ENCODE measurements around the gene CACNA2D3.

The CACNA2D3 gene

DNA sequence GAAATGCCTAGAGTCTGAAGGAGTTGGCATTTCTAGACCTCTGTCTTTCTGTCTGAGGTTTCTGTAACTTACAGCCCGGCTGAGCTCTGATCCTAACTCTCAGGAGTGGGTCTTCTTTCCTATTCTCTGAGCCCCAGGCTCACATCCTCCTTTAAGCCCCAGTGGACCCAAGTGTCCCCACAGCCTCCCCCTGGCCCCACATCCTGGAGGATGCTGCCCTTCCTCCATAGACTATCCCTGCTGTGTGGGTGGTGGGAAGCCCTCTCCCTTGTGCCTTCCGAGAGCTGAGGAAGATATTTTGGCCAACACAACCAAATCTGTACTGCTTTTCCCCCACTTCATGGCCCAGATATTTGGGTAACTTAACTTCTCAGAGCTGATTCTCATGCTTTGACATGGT lies 654.2 kb downstream of the CACNA2D3 start:
- TF ChIP-seq, protein P1, sequence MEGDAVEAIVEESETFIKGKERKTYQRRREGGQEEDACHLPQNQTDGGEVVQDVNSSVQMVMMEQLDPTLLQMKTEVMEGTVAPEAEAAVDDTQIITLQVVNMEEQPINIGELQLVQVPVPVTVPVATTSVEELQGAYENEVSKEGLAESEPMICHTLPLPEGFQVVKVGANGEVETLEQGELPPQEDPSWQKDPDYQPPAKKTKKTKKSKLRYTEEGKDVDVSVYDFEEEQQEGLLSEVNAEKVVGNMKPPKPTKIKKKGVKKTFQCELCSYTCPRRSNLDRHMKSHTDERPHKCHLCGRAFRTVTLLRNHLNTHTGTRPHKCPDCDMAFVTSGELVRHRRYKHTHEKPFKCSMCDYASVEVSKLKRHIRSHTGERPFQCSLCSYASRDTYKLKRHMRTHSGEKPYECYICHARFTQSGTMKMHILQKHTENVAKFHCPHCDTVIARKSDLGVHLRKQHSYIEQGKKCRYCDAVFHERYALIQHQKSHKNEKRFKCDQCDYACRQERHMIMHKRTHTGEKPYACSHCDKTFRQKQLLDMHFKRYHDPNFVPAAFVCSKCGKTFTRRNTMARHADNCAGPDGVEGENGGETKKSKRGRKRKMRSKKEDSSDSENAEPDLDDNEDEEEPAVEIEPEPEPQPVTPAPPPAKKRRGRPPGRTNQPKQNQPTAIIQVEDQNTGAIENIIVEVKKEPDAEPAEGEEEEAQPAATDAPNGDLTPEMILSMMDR (IDR thresholded peaks at IDR 0.05; ENCODE audit: insufficient read depth, low read depth, low read length, missing control alignments): no peak
- no peak overlapping the region for H3K4me3 ChIP-seq (ENCODE audit: low read length)
- DNase-seq (ENCODE audit: low read depth): no peak

DNA sequence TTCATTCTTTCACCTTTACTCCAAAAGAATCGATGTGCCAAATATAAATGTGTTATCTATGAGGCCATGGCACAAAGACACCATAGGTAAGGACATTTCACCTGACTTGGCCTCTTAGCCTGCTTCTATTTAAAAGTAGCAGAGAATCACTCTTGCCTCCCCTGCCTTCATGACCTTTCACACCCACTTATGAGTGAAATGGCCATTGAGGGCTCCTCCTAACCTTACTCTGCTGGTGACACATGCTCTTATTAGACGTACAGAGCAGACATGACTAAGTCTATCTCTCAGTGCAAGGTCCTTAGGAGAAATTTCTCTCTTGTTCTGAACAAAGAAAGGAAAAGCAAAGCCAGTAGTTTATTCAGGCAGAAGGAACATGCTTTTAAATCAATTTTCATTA lies 654.8 kb downstream of the CACNA2D3 start:
- TF ChIP-seq, protein P1 (IDR thresholded peaks at IDR 0.05; ENCODE audit: insufficient read depth, low read depth, low read length, missing control alignments): no peak
- no peak for DNase-seq (ENCODE audit: low read depth)
- H3K4me3 ChIP-seq (ENCODE audit: low read length): no peak overlapping the region

DNA sequence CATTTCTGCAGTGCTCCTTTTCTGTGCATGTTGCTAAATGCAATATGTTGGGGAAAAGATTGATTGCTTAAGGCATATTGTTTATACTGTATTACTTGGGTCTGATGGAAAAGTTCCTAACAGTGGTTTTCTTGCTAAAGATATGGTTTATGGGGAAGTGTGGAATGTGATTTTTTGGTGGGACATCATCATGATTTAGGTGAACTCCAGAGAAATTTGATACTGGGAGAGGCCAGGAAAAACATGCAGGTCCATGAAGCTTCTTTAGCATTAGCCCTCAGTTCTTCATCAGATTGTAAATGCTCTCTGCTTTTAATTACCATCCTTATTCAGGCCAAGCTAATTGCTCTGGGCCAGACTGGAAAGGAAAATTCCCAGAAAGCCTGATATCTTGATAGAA lies 658.0 kb downstream of the CACNA2D3 start:
- no peak overlapping the region for H3K4me3 ChIP-seq (ENCODE audit: low read length)
- no peak for DNase-seq (ENCODE audit: low read depth)
- TF ChIP-seq, protein P1 (IDR thresholded peaks at IDR 0.05; ENCODE audit: insufficient read depth, low read depth, low read length, missing control alignments): no peak

DNA sequence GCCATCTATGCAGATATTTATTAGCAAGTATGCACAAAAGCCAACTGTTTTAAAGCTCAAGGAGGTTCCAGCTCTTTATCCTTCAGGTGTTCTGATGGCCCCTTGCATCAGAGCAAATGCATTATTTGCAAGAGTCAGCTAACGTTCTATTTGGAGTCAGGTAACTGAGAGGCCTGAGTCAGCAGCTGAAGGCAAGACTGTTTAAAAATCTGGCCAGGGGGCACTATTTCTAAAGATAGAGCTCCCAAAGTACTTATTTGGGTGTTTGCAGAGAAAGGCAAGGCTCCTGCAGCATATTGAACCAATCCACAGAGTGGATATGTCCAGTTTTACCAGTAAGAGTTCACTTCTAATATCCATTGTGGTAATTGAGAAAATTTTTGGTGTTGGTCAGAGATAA lies 659.4 kb downstream of the CACNA2D3 start:
- no peak overlapping the region for H3K4me3 ChIP-seq (ENCODE audit: low read length)
- TF ChIP-seq, protein P1 (IDR thresholded peaks at IDR 0.05; ENCODE audit: insufficient read depth, low read depth, low read length, missing control alignments): no peak
- no peak for DNase-seq (ENCODE audit: low read depth)

DNA sequence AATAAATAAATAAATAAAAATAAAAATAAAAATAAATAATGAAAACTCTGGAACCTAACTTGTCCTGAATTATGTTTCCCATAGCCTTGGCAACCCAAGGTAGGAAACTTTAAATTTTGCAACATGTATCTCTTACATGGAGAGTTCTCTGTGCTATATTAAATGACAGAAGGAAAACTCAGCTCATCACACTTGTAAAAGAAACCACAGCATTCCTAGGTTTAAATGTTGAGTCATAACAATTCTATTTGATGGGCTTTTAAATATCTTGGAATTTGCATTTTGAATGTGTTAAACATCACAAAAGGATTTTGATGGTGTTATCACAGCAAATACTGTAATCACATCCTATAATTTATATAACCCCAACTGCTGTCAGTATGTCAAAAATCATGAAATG lies 661.3 kb downstream of the CACNA2D3 start:
- TF ChIP-seq, protein P1 (IDR thresholded peaks at IDR 0.05; ENCODE audit: insufficient read depth, low read depth, low read length, missing control alignments): no peak
- no peak for DNase-seq (ENCODE audit: low read depth)
- no peak overlapping the region for H3K4me3 ChIP-seq (ENCODE audit: low read length)

DNA sequence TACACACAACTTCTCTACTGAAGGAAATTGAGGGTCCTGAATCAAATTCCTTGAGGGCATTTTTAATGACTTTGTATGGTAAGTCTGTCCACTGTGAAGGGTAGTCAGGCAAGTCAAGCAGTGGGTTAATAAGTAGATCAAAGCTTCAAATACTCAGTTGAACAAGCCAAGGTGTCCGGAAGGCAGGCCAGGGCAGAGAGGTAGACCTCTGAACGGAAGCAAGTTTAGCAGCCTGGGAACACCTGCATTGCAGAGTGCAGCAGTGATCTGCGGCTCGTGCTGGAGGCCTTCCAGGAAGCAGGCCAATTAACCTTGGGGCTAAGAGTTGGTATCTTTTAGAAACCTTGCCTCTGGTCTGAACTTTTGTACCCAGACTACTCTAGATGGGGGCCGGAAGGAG lies 661.7 kb downstream of the CACNA2D3 start:
- no peak for DNase-seq (ENCODE audit: low read depth)
- TF ChIP-seq, protein P1 (IDR thresholded peaks at IDR 0.05; ENCODE audit: insufficient read depth, low read depth, low read length, missing control alignments): no peak
- no peak overlapping the region for H3K4me3 ChIP-seq (ENCODE audit: low read length)

DNA sequence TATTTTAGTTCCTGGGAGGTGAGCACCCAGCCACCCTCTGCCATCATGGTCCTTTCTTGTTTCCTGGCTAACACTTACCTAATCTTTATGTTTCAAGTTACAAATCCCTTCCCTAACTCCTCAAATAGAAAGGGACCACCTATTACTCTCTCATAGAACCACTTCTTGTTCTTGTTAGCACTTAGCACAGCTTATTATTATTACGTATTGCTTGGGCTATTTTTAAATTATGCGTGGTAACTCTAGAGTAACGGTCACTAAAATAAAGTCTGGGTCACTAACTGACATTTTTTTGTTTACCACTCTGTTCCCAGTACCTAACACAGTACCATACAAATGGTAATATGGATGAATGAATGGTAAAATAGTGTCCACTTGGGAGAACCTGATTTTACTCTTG lies 663.6 kb downstream of the CACNA2D3 start:
- TF ChIP-seq, protein P1 (IDR thresholded peaks at IDR 0.05; ENCODE audit: insufficient read depth, low read depth, low read length, missing control alignments): no peak
- H3K4me3 ChIP-seq (ENCODE audit: low read length): no peak overlapping the region
- no peak for DNase-seq (ENCODE audit: low read depth)

Data from epithelial cell of esophagus (primary cell).